ENCODE results near the gene STK35.

DNA sequence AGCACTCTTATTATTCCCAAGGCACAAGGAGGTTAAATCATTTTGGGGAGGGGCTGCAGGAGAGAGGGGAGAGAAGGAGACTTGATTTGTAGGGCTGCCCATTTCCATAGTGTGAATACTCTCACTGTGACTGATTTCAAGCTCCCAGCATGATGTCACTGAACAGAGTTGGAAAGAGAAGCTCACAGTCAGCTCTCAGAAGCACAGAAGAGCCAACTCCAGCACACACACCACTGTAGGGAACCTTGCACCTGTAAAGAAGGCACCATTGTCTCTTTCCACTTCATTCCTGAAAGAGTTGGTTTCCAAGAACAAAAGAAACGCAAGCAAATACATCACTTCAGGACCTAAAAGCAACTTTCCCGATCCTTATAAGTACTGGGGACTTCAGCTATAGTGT, 12.7 kb upstream of the STK35 start:
- TF ChIP-seq CTCF (IDR thresholded peaks at IDR 0.05) = no peak
- TF ChIP-seq POLR2A (IDR thresholded peaks at IDR 0.05) = no peak
- no peak for TF ChIP-seq EP300 (IDR thresholded peaks at IDR 0.05)

All from tibial nerve (tissue), 4 donors.